NT2/D1 (cell line): Measurements from ENCODE around the gene CCDC97.

Source experiments
- DNase-seq: peaks from one replicate; pipeline ENCODE4 v3.0.0-alpha.2; 2011; ENCODE audit warnings: low read depth, low spot score
- H3K27me3 ChIP-seq: 2 replicates; pipeline ENCODE4 v1.6.0; 2011; ENCODE audit warnings: mild to moderate bottlenecking; ENCODE audit not compliant: insufficient read length, insufficient read depth
- H3K36me3 ChIP-seq: 2 replicates; pipeline ENCODE4 v1.6.1; 2011; ENCODE audit warnings: mild to moderate bottlenecking, low read length, mixed read lengths; ENCODE audit not compliant: insufficient read depth, insufficient read length
- H3K4me1 ChIP-seq: 2 replicates; pipeline ENCODE4 v1.5.1; 2011; ENCODE audit not compliant: insufficient read depth, insufficient read length
- H3K4me3 ChIP-seq: 2 replicates; pipeline ENCODE4 v1.5.1; 2011; ENCODE audit warnings: low read depth; ENCODE audit not compliant: insufficient read length
- H3K9ac ChIP-seq: 2 replicates; pipeline ENCODE4 v1.6.0; 2011; ENCODE audit warnings: low read depth; ENCODE audit not compliant: insufficient read length
- H3K9me3 ChIP-seq: 2 replicates; pipeline ENCODE4 v1.5.1; 2011; ENCODE audit warnings: mild to moderate bottlenecking, low read length; ENCODE audit not compliant: insufficient read depth
- SUZ12 ChIP-seq: IDR thresholded peaks from 2 replicates; pipeline ENCODE4 v1.6.1; 2011; ENCODE audit not compliant: insufficient read length, insufficient read depth; ENCODE audit errors: extremely low read depth
- YY1 ChIP-seq: IDR thresholded peaks from 2 replicates; pipeline ENCODE4 v1.6.1; 2011; ENCODE audit not compliant: insufficient read length, insufficient read depth
- ZNF274 ChIP-seq: IDR thresholded peaks from 2 replicates; pipeline ENCODE4 v1.6.1; 2011; ENCODE audit warnings: mild to moderate bottlenecking, low read depth, low read length

CCDC97 gene

GRCh38 chr19:41305927-41306793 is 3.8 kb upstream of the CCDC97 start:
- H3K4me1 ChIP-seq, result peaks cover 5% of the 10 kb centered on the region
- H3K36me3 ChIP-seq, result peaks cover 65% of the 10 kb centered on the region
- no peak for DNase-seq
- no peak overlapping the region for H3K9ac ChIP-seq
- no peak overlapping the region for H3K4me3 ChIP-seq
- no peaks in the 10 kb centered on the region for H3K9me3 ChIP-seq
- H3K27me3 ChIP-seq, result no peaks in the 10 kb centered on the region
- TF ChIP-seq YY1 (no peak), ZNF274 (no peak), SUZ12 (no peak)

- no peak overlapping the region for H3K9ac ChIP-seq
- H3K36me3 ChIP-seq, result peaks cover 57% of the 10 kb centered on the region
- TF ChIP-seq SUZ12, result no peak
- no peak for TF ChIP-seq YY1
- peaks cover 5% of the 10 kb centered on the region for H3K4me1 ChIP-seq
- no peak for DNase-seq
- H3K27me3 ChIP-seq, result no peaks in the 10 kb centered on the region
- H3K4me3 ChIP-seq, result no peak overlapping the region
- H3K9me3 ChIP-seq, result no peaks in the 10 kb centered on the region
Observed at GRCh38 chr19:41307090-41307875, 2.7 kb upstream of the CCDC97 start.

GRCh38 chr19:41307954-41308449 is 2.0 kb upstream of the CCDC97 start:
- no peaks in the 10 kb centered on the region for H3K27me3 ChIP-seq
- H3K9me3 ChIP-seq, result no peaks in the 10 kb centered on the region
- peaks cover 57% of the 10 kb centered on the region for H3K36me3 ChIP-seq
- H3K4me1 ChIP-seq, result peaks cover 5% of the 10 kb centered on the region
- no peak for DNase-seq
- TF ChIP-seq ZNF274 (no peak), YY1 (no peak)
- no peak overlapping the region for H3K9ac ChIP-seq
- H3K4me3 ChIP-seq, result no peak overlapping the region

GRCh38 chr19:41308450-41309179 is 1.4 kb upstream of the CCDC97 start:
- Histone ChIP-seq H3K9me3 (no peaks in the 10 kb centered on the region), H3K27me3 (no peaks in the 10 kb centered on the region), H3K4me3 (no peak overlapping the region), H3K36me3 (peaks cover 58% of the 10 kb centered on the region), H3K4me1 (peaks cover 5% of the 10 kb centered on the region), H3K9ac (peak overlapping the region; percentile 32)
- TF ChIP-seq YY1 (no peak), SUZ12 (no peak), ZNF274 (no peak)
- DNase-seq, result peak; percentile 73

DNA sequence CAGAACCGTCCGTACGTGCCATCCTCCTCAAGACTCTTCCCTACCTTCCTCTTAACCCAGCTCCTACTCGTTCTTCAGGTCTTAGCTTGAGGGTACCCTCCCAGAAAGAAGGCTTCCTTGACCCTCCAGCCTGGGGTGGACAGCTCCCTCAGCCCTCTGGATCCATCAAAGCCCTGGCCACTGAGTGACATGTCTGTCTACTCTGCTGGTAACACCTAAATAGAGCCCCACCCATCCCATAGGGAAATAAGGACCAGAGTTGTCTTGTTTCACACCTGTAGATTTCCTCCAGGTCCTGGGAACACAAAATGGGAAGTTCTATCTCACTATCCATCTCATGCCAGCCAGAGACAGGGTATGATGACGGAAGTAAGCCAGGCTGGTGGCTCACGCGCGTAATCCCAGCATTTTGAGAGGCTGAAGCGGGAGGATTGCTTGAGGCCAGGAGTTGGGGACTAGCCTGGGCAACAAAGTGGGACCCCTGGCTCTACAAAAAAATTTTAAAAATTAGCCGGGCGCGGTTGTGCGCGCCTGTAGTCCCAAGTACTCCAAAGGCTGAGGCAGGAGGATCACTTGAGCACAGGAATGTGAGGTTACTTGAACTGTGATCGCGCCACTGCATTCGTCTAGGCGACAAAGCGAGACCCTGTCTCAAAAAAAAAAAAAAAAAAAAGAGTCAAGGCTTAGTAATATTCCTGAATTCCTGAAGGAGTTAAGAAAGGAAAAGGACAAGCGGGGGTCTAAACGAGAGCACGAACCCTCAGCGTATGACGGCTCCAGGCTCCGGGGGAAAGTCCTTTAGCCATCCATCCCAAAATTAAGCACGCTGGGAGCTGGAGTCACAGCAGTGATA is 566 bp upstream of the CCDC97 start:
- Histone ChIP-seq H3K9ac (peak overlapping the region; percentile 93), H3K9me3 (no peaks in the 10 kb centered on the region), H3K27me3 (no peaks in the 10 kb centered on the region), H3K4me1 (peaks cover 5% of the 10 kb centered on the region), H3K4me3 (peak overlapping the region; percentile 79), H3K36me3 (peaks cover 56% of the 10 kb centered on the region)
- no peak for DNase-seq
- TF ChIP-seq SUZ12, result no peak
- no peak for TF ChIP-seq YY1
- no peak for TF ChIP-seq ZNF274

- TF ChIP-seq YY1 (no peak), ZNF274 (no peak), SUZ12 (no peak)
- H3K4me3 ChIP-seq, result peak overlapping the region; percentile 79
- no peaks in the 10 kb centered on the region for H3K27me3 ChIP-seq
- no peak for DNase-seq
- peaks cover under 1% of the 10 kb centered on the region; the same call in 1 of the 2 replicates for H3K9me3 ChIP-seq
- peaks cover 5% of the 10 kb centered on the region for H3K4me1 ChIP-seq
- peaks cover 53% of the 10 kb centered on the region for H3K36me3 ChIP-seq
- peak overlapping the region; percentile 93 for H3K9ac ChIP-seq
Observed at GRCh38 chr19:41311072-41311471, 1.1 kb downstream of the CCDC97 start.
